Endodermal cell (in vitro differentiated cells): ENCODE results near the gene TTC24. TPM values are rescaled to one million over a fixed set of nuclear protein-coding genes. Genes with fewer than 3 reads are reported as not detected.

ENCODE experiments used
- DNase-seq: peaks from one replicate; pipeline ENCODE4 v3.0.0-alpha.2; 2017
- H3K27ac ChIP-seq: 2 replicates; pipeline ENCODE4 v1.5.1; 2013; ENCODE audit warnings: mild to moderate bottlenecking, low read depth, low read length, moderate library complexity
- H3K27me3 ChIP-seq: 2 replicates; pipeline ENCODE4 v1.6.1; 2013; ENCODE audit warnings: mild to moderate bottlenecking, low read length, moderate library complexity; ENCODE audit not compliant: insufficient read depth, control insufficient read depth, poor library complexity, severe bottlenecking
- H3K36me3 ChIP-seq: 2 replicates; pipeline ENCODE4 v1.7.0; 2013; ENCODE audit warnings: mild to moderate bottlenecking, low read length, moderate library complexity; ENCODE audit not compliant: control insufficient read depth, insufficient read depth
- H3K4me1 ChIP-seq: one replicate; pipeline ENCODE4 v1.7.0; 2013; ENCODE audit warnings: low read length; ENCODE audit not compliant: control insufficient read depth, insufficient read depth
- H3K4me3 ChIP-seq: 2 replicates; pipeline ENCODE4 v1.5.1; 2013; ENCODE audit warnings: mild to moderate bottlenecking, low read length, moderate library complexity
- H3K9ac ChIP-seq: 2 replicates; pipeline ENCODE4 v1.6.1; 2013; ENCODE audit warnings: mild to moderate bottlenecking, low read length, moderate library complexity; ENCODE audit not compliant: poor library complexity, severe bottlenecking; ENCODE audit errors: extremely low read depth
- H3K9me3 ChIP-seq: 2 replicates; pipeline ENCODE4 v1.6.1; 2013; ENCODE audit warnings: mild to moderate bottlenecking, low read length, moderate library complexity; ENCODE audit not compliant: control insufficient read depth
- H3K27ac Mint-ChIP-seq: 2 replicates; pipeline ENCODE4 v1.8.0; 2020; ENCODE audit warnings: mixed read lengths
- H3K27me3 Mint-ChIP-seq: 2 replicates; pipeline ENCODE4 v1.8.0; 2021; ENCODE audit warnings: mild to moderate bottlenecking, mixed read lengths; ENCODE audit not compliant: insufficient read depth
- H3K36me3 Mint-ChIP-seq: 2 replicates; pipeline ENCODE4 v1.8.0; 2020; ENCODE audit warnings: low read depth, mixed read lengths
- H3K4me1 Mint-ChIP-seq: 2 replicates; pipeline ENCODE4 v1.8.0; 2020; ENCODE audit warnings: mixed read lengths
- H3K4me3 Mint-ChIP-seq: 2 replicates; pipeline ENCODE4 v1.8.0; 2020; ENCODE audit warnings: mild to moderate bottlenecking, moderate library complexity, mixed read lengths
- H3K9me3 Mint-ChIP-seq: 2 replicates; pipeline ENCODE4 v1.8.0; 2020; ENCODE audit warnings: mild to moderate bottlenecking, mixed read lengths
- CTCF ChIP-seq: fragments of 200-600 bp; sonication (generic); conservative IDR thresholded peaks from 2 replicates; pipeline ENCODE4 v1.5.0; 2021; ENCODE audit warnings: antibody characterized with exemption, mild to moderate bottlenecking
- WGBS, 2 experiments: methylation state at CpG; one replicate each; pipeline versions ENCODE4 v1.1.5 to v1.1.7; 2013; ENCODE audit warnings: missing lambda C conversion rate in 2 of 2, mixed read lengths in 1 of 2; ENCODE audit not compliant: insufficient coverage in 1 of 2, insufficient read length in 1 of 2; 5-methylcytosine and 5-hydroxymethylcytosine counted together
- total RNA-seq, 2 donors: library from RNA; stranded (reverse); fragmentation: NEBNext Ultra II Directional in 1 of 2; extraction: Animal tissue kit (Norgen Biotek cat#: 25700) in 1 of 2; gene quantifications; 2 replicates in 1 of 2; 3 replicates in 1 of 2; pipeline ENCODE4 v1.2.1, GENCODE V29; 2021

Gene TTC24
- total RNA-seq, 2 donors from 2014 or later: not detected

- TF ChIP-seq CTCF: no peak
- peak; percentile 58 for DNase-seq
- no peak overlapping the region for H3K9ac ChIP-seq
- no peaks in the 10 kb centered on the region for H3K27me3 ChIP-seq
- no peak overlapping the region for H3K27ac ChIP-seq
- H3K4me1 ChIP-seq: no peaks in the 10 kb centered on the region
- peaks cover 6% of the 10 kb centered on the region for H3K27me3 Mint-ChIP-seq
- no peaks in the 10 kb centered on the region for H3K9me3 ChIP-seq
- H3K36me3 ChIP-seq: no peaks in the 10 kb centered on the region
- no peak overlapping the region for H3K27ac Mint-ChIP-seq
- WGBS, 2 experiments: 89 to 97% methylated on average over 5 to 9 of the region's 9 CpGs
- no peaks in the 10 kb centered on the region for H3K36me3 Mint-ChIP-seq
- peaks cover 8% of the 10 kb centered on the region for H3K4me1 Mint-ChIP-seq
- H3K4me3 ChIP-seq: no peak overlapping the region
- H3K9me3 Mint-ChIP-seq: no peaks in the 10 kb centered on the region
- no peak overlapping the region for H3K4me3 Mint-ChIP-seq
Observed at GRCh38 chr1:156582388-156583017, 3.0 kb downstream of the TTC24 start.

GRCh38 chr1:156583821-156584622 is 4.5 kb downstream of the TTC24 start:
- Histone ChIP-seq H3K36me3 (no peaks in the 10 kb centered on the region), H3K4me1 (no peaks in the 10 kb centered on the region), H3K27ac (no peak overlapping the region), H3K9me3 (no peaks in the 10 kb centered on the region), H3K27me3 (no peaks in the 10 kb centered on the region), H3K4me3 (no peak overlapping the region), H3K9ac (no peak overlapping the region)
- peaks cover 7% of the 10 kb centered on the region for H3K27me3 Mint-ChIP-seq
- H3K9me3 Mint-ChIP-seq: no peaks in the 10 kb centered on the region
- H3K4me1 Mint-ChIP-seq: peaks cover 8% of the 10 kb centered on the region
- peak overlapping the region; percentile 7 for H3K4me3 Mint-ChIP-seq
- DNase-seq: peak; percentile 93
- peak overlapping the region; percentile 84 for H3K27ac Mint-ChIP-seq
- WGBS, 2 experiments: 42 to 58% methylated on average over 12 to 19 of the region's 20 CpGs
- no peaks in the 10 kb centered on the region for H3K36me3 Mint-ChIP-seq
- TF ChIP-seq CTCF: peak; percentile 93

GRCh38 chr1:156584813-156585212 is 5.3 kb downstream of the TTC24 start:
- no peaks in the 10 kb centered on the region for H3K36me3 ChIP-seq
- Mint-ChIP-seq H3K36me3 (no peaks in the 10 kb centered on the region), H3K9me3 (no peaks in the 10 kb centered on the region), H3K27me3 (peaks cover 7% of the 10 kb centered on the region), H3K27ac (no peak overlapping the region), H3K4me3 (peak overlapping the region; percentile 7), H3K4me1 (peaks cover 8% of the 10 kb centered on the region)
- peak; percentile 88 for DNase-seq
- H3K9me3 ChIP-seq: no peaks in the 10 kb centered on the region
- H3K4me1 ChIP-seq: no peaks in the 10 kb centered on the region
- no peaks in the 10 kb centered on the region for H3K27me3 ChIP-seq
- peak; percentile 78 for TF ChIP-seq CTCF
- H3K4me3 ChIP-seq: no peak overlapping the region
- no peak overlapping the region for H3K27ac ChIP-seq
- no peak overlapping the region for H3K9ac ChIP-seq
- WGBS, 2 experiments: 62% methylated on average over 11 of the region's 11 CpGs; no CpG with 5 or more reads in 1 of the 2 experiments
